GF-D8 (cell line): ENCODE results near the gene RDH14.

Experiments
- DNase-seq: peaks from one replicate; lab custom pipeline; 2025; lab: John Stamatoyannopoulos, UW

Gene RDH14

DNA sequence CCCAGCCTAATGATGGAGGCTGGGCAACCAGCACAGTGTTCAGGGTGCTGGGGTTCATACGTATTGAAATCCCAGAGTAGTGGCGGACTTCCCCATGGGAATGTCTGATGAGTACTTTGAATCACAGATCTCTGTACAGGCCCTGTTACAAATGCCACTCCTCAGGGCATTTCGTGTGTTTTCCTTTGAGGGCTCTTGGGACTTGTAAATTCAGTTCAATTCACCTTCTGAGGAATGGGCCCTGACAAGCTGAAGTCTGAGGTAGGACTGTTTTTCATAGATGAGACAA, 288 bp upstream of the RDH14 start:
- DNase-seq: no peak

DNA sequence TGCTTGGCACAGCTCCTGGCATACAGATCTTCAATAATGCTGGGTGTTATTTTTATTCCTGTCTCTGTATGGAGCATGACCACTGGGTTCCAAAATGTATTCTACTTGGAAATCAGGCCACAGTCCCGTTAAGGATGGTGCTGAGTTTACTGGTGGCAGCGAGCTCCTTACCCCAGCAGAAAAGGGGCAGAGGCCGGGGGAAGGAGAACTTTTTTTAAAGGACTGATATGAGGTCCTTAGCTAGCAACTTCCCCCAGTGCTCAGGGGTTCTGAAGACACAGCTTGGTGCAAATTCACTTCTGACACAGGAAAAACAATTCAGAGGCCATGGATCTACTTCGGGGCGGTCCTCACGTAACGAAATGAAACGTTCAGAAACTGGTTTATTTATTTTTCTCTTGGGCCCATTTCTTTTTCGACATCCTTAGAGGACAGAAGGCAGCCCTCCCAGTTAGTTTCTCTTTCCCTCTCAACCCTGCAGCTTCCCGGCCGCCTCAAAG, 872 bp downstream of the RDH14 start:
- no peak for DNase-seq

GRCh38 chr2:18558458-18558857, 2.0 kb downstream of the RDH14 start:
- DNase-seq: no peak

- no peak for DNase-seq
These were observed 3.3 kb downstream of the RDH14 start for GRCh38 chr2:18557121-18557520.

DNA sequence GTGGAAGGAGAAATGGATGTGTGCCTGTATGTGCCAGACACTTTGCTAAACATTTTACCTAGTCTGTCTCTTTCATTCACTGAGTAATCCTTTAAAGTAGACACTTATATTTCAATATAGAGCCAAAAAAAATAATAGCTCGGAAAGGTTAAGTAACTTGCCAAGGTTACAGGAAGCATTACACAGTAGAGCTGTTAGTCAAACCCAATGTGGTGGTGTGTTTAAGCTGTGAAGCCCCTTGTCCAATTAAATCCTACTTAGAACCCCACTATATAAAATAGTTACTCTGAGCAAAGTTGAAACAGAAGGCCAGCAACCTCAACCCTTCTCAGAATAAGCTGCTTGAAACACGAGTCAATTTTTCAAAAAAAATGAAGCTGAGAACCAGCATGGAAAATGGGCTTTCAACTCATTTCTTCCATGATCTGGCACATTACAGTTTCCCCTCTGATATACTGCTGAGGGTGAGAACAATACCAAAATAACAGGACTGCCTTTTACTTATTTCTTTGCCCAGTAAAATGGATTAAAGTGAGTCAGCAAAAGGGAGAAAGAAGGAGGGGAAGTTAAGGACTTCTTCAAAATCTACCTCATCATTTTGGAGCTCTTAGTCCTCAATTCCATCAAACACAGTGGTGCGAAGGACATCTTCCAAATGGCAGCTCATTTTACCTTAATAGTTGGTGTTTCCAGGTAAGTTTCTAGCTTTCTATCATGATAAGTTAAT, 7.9 kb downstream of the RDH14 start:
- no peak for DNase-seq

DNA sequence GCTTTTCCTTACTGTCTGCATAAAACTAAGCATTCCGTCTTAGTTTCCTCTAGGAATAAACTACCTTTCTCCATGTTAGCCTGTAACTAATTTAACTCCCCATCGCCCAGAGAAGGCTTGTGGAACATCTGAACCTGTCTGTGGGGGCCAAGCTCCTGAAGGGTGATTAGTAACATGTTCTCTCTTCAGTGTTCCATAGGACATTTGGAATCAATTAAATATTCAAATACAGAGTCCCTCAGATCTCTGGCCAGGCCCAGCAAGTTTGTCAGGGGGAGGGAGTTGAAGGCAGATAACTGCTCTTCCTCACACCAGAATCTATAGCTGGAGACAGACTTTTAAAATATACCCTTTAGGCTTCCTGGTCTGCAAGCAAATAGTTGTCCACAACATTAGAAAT, 8.8 kb downstream of the RDH14 start:
- DNase-seq: no peak

DNA sequence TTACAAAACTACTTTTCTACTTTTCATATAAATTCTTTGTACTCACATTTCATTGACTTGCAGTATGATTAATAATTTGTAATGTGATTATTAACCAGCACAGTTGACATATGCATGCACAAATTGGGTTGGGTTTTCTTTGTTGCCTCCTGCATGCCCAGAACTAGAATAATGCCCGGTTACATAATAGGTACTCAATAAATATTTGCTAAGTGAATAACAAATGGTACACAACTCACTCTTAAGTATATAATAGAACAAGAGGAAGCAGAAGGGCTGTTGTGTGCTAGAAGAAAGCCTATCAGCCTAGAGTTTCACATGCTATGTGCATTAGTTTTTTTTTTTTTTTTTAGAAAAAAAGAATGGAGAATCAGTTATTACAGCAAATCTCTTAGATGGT, 9.3 kb downstream of the RDH14 start:
- DNase-seq: no peak

DNA sequence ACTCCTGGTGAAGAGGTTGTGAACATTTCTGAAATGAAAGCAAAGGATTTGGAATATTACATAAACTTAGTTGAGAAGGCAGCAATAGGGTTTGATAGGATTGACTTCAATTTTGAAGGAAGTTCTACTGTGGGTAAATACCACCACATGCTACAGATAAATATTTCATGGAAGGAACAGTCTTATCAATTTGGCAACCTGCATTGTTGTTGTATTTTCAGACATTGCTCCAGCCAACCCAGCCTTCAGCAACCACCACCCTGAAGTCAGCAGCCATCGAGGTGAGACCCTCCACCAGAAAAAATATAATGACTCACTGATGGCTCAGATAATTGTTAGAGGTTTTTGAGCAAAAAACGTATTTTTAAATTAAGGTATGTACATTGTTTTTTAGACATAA, 10.0 kb downstream of the RDH14 start:
- DNase-seq: no peak

DNA sequence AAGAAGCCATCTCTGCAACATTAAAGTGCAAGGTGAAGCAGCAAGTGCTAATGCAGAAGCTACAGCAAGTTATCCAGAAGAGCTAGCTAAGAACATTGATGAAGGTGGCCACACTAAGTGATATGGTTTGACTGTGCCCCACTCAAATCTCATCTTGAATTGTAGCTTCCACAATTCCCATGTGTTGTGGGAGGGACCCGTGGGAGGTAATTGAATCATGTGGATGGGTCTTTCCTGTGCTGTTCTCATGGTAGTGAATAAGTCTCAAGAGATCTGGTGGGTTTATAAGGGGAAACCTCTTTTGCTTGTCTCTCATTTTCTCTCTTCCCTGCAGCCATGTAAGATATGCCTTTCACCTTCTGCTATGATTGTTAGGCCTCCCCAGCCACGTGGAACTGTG, 11.4 kb downstream of the RDH14 start:
- DNase-seq: no peak

DNA sequence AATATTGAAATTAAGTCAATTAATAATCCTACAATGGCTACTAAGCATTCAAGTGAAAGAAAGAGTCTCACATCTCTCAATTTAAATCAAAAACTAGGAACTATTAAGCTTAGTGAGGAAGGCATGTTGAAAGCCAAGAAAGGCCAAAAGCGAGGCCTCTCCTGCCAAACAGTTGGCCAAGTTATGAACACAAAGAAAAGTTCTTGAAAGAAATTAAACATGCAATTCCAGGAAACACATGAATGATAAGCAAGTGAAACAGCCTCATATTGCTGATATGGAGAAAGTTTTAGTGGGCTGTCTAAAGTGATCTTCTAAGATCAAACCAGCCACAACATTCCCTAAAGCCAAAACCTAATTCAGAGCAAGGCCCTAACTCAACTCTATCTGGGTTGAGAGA, 11.8 kb downstream of the RDH14 start:
- DNase-seq: no peak

GRCh38 chr2:18546567-18546966, 13.9 kb downstream of the RDH14 start:
- no peak for DNase-seq

DNA sequence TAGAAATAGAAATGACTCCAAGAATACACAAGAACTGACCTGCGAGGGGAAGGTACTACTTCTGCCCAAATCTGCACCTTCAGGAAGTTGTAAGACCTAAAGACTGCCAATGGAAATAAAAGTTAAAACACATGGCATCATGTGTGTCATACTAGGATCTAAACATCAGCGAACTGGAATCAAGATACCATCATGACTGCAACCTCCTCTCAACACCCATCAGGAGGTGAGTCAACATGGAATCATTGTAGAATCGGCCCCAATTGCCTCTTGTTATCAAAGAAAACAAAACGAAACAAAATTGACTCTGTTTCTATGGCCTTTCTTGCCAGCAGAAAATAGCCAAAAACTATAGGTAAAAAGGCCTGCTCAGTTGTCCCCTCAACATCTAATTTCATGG, 15.1 kb downstream of the RDH14 start:
- no peak for DNase-seq

GRCh38 chr2:18544171-18544570, 16.3 kb downstream of the RDH14 start:
- no peak for DNase-seq

DNA sequence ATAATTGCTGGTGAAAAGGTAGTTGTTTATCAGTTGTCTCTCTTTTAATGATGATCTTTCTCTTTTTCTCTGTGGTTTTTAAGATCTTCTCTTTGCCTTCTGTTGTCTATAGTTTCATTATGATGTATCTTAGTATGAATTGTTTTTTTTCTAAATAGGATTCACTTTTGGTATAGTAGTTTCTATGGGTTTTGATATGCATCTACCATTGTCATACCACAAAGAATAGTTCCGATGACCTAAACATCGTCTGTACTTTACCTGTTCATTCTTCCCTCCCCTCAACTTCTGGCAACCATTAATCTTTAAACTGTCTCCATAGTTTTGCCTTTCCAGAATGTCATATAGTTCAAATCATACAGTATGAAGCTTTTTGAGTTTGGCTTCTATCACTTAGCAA, 19.6 kb downstream of the RDH14 start:
- DNase-seq: no peak

- DNase-seq: no peak
These were observed 23.8 kb downstream of the RDH14 start for GRCh38 chr2:18536697-18537096.

- no peak for DNase-seq
These were observed 24.4 kb downstream of the RDH14 start for GRCh38 chr2:18536100-18536499.

- no peak for DNase-seq
These were observed 29.3 kb downstream of the RDH14 start for GRCh38 chr2:18531194-18531593.

DNA sequence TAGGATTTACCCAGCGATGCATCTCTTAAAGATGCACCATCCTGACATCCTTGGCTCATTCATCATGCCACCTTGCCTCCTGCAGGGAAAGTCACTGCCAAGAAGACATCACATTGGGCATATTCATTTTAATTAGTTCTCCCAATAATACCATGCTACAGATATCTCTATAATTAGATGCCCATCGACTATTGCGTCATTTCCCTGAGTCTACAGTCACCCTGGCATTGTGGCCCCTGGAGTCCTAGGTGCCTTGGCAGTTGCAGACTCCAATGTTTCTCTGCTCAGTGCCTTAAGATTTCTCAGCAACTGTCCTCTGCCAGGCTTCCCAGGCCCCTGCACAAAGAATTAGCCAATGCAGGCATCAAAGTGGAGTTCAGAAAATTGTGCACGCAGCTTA, 32.6 kb downstream of the RDH14 start:
- DNase-seq: no peak

- DNase-seq: no peak
These were observed 33.1 kb downstream of the RDH14 start for GRCh38 chr2:18527326-18527725.

- no peak for DNase-seq
These were observed 34.0 kb downstream of the RDH14 start for GRCh38 chr2:18526429-18526828.

GRCh38 chr2:18525852-18526251, 34.6 kb downstream of the RDH14 start:
- no peak for DNase-seq

DNA sequence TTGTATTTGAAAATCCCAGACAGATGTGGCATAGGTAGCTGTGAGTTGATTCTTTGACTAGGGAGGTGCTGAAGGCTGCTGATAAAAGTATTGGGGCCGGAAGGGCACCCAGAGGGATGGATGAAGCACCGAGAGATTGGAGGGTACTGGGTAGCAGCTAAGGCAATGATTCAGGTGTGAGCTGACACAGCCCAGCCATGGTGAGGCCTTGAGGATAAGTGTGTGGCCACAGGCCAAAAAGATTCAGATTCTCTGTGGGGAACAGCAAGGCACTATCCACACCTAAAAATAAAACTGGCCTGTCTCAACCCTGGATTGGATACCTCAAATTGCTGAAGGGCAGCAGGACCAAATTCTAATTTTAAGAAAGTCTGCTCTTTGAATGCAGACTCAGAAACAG, 35.2 kb downstream of the RDH14 start:
- no peak for DNase-seq

- DNase-seq: no peak
These were observed 37.8 kb downstream of the RDH14 start for GRCh38 chr2:18522484-18523146.
